Endothelial cell (in vitro differentiated cells): ENCODE data around the gene HSPH1. TPM values are rescaled to one million over a fixed set of nuclear protein-coding genes. Genes with fewer than 3 reads are reported as not detected.

Experiments
- DNase-seq: peaks from one replicate; pipeline ENCODE4 v3.0.0; 2021; ENCODE audit warnings: low spot score
- H3K27ac Mint-ChIP-seq: one replicate; pipeline ENCODE4 v1.8.0; 2021; ENCODE audit warnings: mixed read lengths, inconsistent platforms; ENCODE audit not compliant: unreplicated experiment
- H3K27me3 Mint-ChIP-seq: one replicate; pipeline ENCODE4 v1.8.0; 2021; ENCODE audit warnings: mild to moderate bottlenecking, moderate library complexity, mixed read lengths, inconsistent platforms; ENCODE audit not compliant: unreplicated experiment
- H3K36me3 Mint-ChIP-seq: one replicate; pipeline ENCODE4 v1.8.0; 2021; ENCODE audit warnings: mild to moderate bottlenecking, low read depth, mixed read lengths, inconsistent platforms; ENCODE audit not compliant: unreplicated experiment
- H3K4me1 Mint-ChIP-seq: one replicate; pipeline ENCODE4 v1.8.0; 2021; ENCODE audit warnings: mild to moderate bottlenecking, mixed read lengths, inconsistent platforms; ENCODE audit not compliant: unreplicated experiment
- H3K4me3 Mint-ChIP-seq: one replicate; pipeline ENCODE4 v1.8.0; 2021; ENCODE audit warnings: mild to moderate bottlenecking, mixed read lengths, inconsistent platforms; ENCODE audit not compliant: unreplicated experiment
- H3K9me3 Mint-ChIP-seq: one replicate; pipeline ENCODE4 v1.8.0; 2021; ENCODE audit warnings: mixed read lengths, inconsistent platforms; ENCODE audit not compliant: unreplicated experiment
- long read RNA-seq: library from polyadenylated mRNA; unstranded; transcript quantifications from one replicate; pipeline ENCODE4 v2.0.0, GENCODE V29; 2020; ENCODE audit not compliant: unreplicated experiment
- total RNA-seq: library from RNA; stranded (reverse); fragmentation: NEBNext Ultra II Directional; extraction: Animal tissue kit (Norgen Biotek cat#: 25700); gene quantifications from one replicate; pipeline ENCODE4 v1.2.1, GENCODE V29; 2021; ENCODE audit not compliant: unreplicated experiment
- TF ChIP-seq, protein P1 (sequence below): fragments of 200-600 bp; sonication (generic); IDR thresholded peaks from one replicate; pipeline ENCODE4 v1.5.0; 2021; ENCODE audit warnings: antibody characterized with exemption; ENCODE audit not compliant: unreplicated experiment

The HSPH1 gene
- total RNA-seq: 43.9 TPM
- long read RNA-seq, full-length matches to known transcripts: 13 of 27 reads
- long read RNA-seq, partial matches to known transcripts: 14 of 27 reads
- long read RNA-seq, other reads (novel, unspliced or antisense): 0 of 27 reads

DNA sequence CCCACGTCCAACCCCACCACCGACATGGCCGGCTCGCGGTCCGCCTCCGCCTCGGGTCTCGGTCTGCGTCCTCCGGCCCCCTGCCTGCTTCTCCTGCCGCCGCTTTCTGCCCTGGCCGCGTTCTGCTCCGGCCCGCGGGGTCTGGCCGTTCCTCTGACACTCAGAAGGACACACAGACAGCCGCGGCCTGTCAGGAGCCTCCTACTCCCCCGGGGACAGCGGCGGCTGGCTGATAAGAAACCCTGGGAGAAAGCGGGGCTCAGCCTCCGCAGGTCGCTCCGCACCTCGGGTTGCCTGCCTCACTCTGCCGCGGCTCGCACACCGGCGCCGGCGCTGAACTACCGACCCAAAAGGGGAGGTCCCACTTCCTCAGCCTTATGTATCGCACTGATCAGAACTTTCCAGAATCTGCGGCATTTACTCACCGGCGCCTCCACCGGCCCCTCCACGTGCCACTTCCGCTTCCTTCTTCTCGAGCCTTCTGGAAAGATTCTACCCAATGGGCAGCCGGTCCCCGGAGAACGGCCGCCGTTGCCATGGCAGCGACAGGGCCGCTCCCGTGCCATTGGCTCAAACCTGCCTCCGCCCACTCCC is at the start of gene HSPH1:
TSS of gene HSPH1 (minus strand) at position 348 of the 594 bp plus-strand sequence. CDS start at position 26, 322 bp downstream.
- peak; percentile 96 for DNase-seq

DNA sequence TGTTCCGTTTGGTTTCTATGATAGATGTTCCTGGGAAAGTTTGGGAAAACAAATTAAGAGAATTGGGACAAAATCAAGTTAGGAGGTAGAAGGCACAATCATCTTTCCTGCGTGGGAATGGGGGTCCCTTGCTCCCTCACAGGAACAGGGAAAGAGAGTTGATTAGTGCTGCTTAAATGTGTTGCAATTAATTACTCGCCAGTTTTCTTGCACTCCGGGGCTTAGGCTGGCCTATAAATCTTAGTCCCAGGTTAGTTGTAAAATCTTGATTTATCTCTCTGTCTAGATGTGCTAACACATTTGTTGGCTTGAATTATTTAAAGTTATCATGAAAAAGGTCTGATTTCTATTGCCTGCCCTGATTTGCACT is 48.1 kb upstream of the HSPH1 start:
- no peak overlapping the region for H3K27ac Mint-ChIP-seq
- TF ChIP-seq, protein P1, sequence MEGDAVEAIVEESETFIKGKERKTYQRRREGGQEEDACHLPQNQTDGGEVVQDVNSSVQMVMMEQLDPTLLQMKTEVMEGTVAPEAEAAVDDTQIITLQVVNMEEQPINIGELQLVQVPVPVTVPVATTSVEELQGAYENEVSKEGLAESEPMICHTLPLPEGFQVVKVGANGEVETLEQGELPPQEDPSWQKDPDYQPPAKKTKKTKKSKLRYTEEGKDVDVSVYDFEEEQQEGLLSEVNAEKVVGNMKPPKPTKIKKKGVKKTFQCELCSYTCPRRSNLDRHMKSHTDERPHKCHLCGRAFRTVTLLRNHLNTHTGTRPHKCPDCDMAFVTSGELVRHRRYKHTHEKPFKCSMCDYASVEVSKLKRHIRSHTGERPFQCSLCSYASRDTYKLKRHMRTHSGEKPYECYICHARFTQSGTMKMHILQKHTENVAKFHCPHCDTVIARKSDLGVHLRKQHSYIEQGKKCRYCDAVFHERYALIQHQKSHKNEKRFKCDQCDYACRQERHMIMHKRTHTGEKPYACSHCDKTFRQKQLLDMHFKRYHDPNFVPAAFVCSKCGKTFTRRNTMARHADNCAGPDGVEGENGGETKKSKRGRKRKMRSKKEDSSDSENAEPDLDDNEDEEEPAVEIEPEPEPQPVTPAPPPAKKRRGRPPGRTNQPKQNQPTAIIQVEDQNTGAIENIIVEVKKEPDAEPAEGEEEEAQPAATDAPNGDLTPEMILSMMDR: no peak

More for the DNA sequence above, at the start of gene HSPH1:
- Mint-ChIP-seq H3K27me3 (peaks cover 4% of the 10 kb centered on the region), H3K36me3 (no peaks in the 10 kb centered on the region), H3K27ac (peak within 1 kb of the TSS; percentile 97), H3K9me3 (no peaks in the 10 kb centered on the region), H3K4me3 (peak within 1 kb of the TSS; percentile 94), H3K4me1 (peaks cover 20% of the 10 kb centered on the region)
- TF ChIP-seq, protein P1: no peak

DNA sequence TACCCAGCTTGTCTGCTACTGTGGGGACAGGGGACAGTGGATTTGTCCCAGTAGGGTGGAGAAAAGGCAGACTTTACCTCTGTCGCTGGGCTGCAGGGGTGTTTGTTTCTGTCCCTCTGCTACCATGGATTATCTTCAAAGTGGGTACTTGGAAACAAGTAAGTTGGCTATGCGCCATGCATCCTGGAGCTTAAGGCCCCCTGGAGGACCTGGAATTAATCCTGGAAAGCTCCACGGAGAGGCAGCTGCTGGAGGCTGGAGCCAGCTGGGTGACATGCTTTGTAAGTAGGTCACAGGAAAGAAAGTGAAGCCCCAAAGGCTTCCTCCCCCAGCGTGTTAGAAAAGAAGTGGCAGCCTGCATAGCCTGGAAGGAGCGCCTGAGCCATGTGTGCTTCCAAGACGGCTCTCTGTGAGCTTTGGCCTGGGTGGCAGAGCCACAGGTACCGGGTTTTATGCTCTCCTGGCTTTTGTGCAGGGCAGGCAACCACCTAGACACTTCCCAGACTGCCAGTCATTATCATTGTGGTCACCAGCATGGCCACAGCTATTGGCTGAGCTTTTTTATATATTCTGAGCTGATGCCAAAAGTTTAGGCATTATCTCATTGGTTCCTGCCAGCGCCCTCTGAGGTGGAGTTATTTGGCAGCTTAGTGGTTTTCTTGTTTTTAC is 47.6 kb upstream of the HSPH1 start:
- H3K27ac Mint-ChIP-seq: peak overlapping the region; percentile 24
- DNase-seq: no peak
- H3K36me3 Mint-ChIP-seq: no peaks in the 10 kb centered on the region
- H3K9me3 Mint-ChIP-seq: no peaks in the 10 kb centered on the region
- peaks cover under 1% of the 10 kb centered on the region for H3K27me3 Mint-ChIP-seq
- TF ChIP-seq, protein P1: no peak
- no peak overlapping the region for H3K4me3 Mint-ChIP-seq
- peaks cover 9% of the 10 kb centered on the region for H3K4me1 Mint-ChIP-seq

More for the DNA sequence above, 48.1 kb upstream of the HSPH1 start:
- DNase-seq: no peak
- H3K4me1 Mint-ChIP-seq: peaks cover 12% of the 10 kb centered on the region
- H3K9me3 Mint-ChIP-seq: no peaks in the 10 kb centered on the region
- H3K27me3 Mint-ChIP-seq: no peaks in the 10 kb centered on the region
- H3K4me3 Mint-ChIP-seq: no peak overlapping the region
- no peaks in the 10 kb centered on the region for H3K36me3 Mint-ChIP-seq

DNA sequence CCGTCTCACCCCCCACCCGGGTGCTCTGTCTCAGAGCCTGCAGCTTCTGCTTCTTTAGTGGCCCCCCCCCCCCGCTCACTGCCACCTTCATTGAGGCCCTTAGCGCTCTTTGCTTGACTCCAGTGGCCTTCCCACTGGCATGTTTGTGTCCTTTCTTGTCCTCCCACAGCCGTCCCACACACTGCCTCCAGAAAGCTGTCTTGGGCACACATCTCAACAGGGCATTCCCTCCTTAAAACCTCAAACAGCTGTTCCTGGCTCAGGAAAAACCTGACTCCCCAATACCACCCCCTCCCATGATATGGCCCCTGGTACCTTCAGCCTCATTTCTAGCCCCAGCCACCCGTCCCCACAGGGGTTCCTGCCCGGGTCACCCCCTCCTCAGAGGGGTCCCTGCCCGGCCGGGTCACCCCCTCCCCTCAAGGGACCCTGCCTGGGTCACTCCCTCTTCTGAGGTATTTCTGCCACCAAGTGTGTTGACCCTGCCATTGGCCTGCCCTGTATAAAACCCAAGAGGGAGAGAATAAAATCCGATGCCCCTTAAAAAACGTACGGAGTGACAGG is 46.9 kb upstream of the HSPH1 start:
- Mint-ChIP-seq H3K36me3 (no peaks in the 10 kb centered on the region), H3K4me3 (no peak overlapping the region), H3K27ac (no peak overlapping the region), H3K4me1 (peaks cover 7% of the 10 kb centered on the region), H3K27me3 (peaks cover 1% of the 10 kb centered on the region), H3K9me3 (no peaks in the 10 kb centered on the region)
- TF ChIP-seq, protein P1: no peak
- DNase-seq: no peak
